Muscle of arm (tissue), 12 donors: ENCODE results near the gene TWSG1. TPM values are rescaled to one million over a fixed set of nuclear protein-coding genes. Genes with fewer than 3 reads are reported as not detected.
"Not testable (repeated sequence)": the region's sequence is repeated elsewhere in the genome, so short reads cannot be mapped to it uniquely, and the experiment has no call there.

Source experiments
- DNase-seq: peaks from one replicate; pipeline ENCODE4 v3.0.0-alpha.2; 2013
- polyA plus RNA-seq, 12 donors: library from polyadenylated mRNA; unstranded; fragments of 120-200 nt; gene quantifications; one replicate each; pipeline ENCODE4 v1.2.1, GENCODE V29; 2013; ENCODE audit not compliant: insufficient read length in 12 of 12

The TWSG1 gene
- polyA plus RNA-seq, 12 donors = 42.0 to 108 (median 61.9) TPM; not detected in 1

- no peak for DNase-seq
Observed at GRCh38 chr18:9449600-9450414, 115.2 kb downstream of the TWSG1 start.

GRCh38 chr18:9450920-9451319, 116.3 kb downstream of the TWSG1 start:
- not testable (repeated sequence) for DNase-seq

Other genes starting within 250 kb of the TWSG1 start
- gene NDUFV2, start 232.1 kb upstream of the TWSG1 start, polyA plus RNA-seq = 100 to 1,000 TPM in 8 of 12 donors, 10 to 100 TPM in 3, not detected in 1; 76.1 to 144 (median 123) TPM
- 10 to 100 TPM in 11 of 12 donors, not detected in 1; 19.8 to 45.8 (median 22.1) TPM for gene ANKRD12, start 198.0 kb upstream of the TWSG1 start, polyA plus RNA-seq
- gene RALBP1, start 140.7 kb downstream of the TWSG1 start, polyA plus RNA-seq = 10 to 100 TPM in 11 of 12 donors, not detected in 1; 39.7 to 94.5 (median 44.2) TPM